ENCODE data around the gene ACTR1B.

GRCh38 chr2:97662386-97662894, 1.4 kb downstream of the ACTR1B start:
- TF ChIP-seq EZH2 (IDR thresholded peaks at IDR 0.05): no peak
- TF ChIP-seq POLR2AphosphoS5 (IDR thresholded peaks at IDR 0.05; ENCODE audit: borderline replicate concordance, low read depth, low read length): no peak
- no peak for TF ChIP-seq FOXP2 (optimal IDR thresholded peaks at IDR 0.05; ENCODE audit: control extremely low read depth, extremely low read length, insufficient read depth)
